Neuronal stem cell (in vitro differentiated cells): Measurements from ENCODE around the gene PPP1R3F.
"Not testable (repeated sequence)": the region's sequence is repeated elsewhere in the genome, so short reads cannot be mapped to it uniquely, and the experiment has no call there.

Source experiments
- DNase-seq: peaks from one replicate; pipeline ENCODE4 v3.0.0-alpha.2; 2013; ENCODE audit warnings: low spot score
- H2AFZ ChIP-seq: one replicate; pipeline ENCODE4 v1.6.1; 2013; ENCODE audit warnings: mild to moderate bottlenecking, low read length, inconsistent platforms
- H2AK5ac ChIP-seq: 2 replicates; pipeline ENCODE4 v1.6.1; 2013; ENCODE audit warnings: low read depth, mild to moderate bottlenecking, inconsistent platforms, low read length, moderate library complexity, mixed read lengths
- H2BK120ac ChIP-seq: 2 replicates; pipeline ENCODE4 v1.6.1; 2013; ENCODE audit warnings: low read depth, mild to moderate bottlenecking, inconsistent platforms, low read length, moderate library complexity, mixed read lengths
- H2BK12ac ChIP-seq: one replicate; pipeline ENCODE4 v1.6.1; 2013; ENCODE audit warnings: low read length, inconsistent platforms
- H2BK15ac ChIP-seq: 2 replicates; pipeline ENCODE4 v1.6.1; 2013; ENCODE audit warnings: mild to moderate bottlenecking, low read length, inconsistent platforms, mixed read lengths
- H2BK5ac ChIP-seq: one replicate; pipeline ENCODE4 v1.6.1; 2013; ENCODE audit warnings: inconsistent platforms, mild to moderate bottlenecking, low read length, moderate library complexity
- H3K14ac ChIP-seq: one replicate; pipeline ENCODE4 v1.6.1; 2013; ENCODE audit warnings: low read length, inconsistent platforms
- H3K18ac ChIP-seq: 2 replicates; pipeline ENCODE4 v1.6.1; 2013; ENCODE audit warnings: low read length, inconsistent platforms
- H3K23ac ChIP-seq: 2 replicates; pipeline ENCODE4 v1.6.1; 2013; ENCODE audit warnings: low read depth, mild to moderate bottlenecking, mixed read lengths, low read length, inconsistent platforms; ENCODE audit not compliant: poor library complexity
- H3K27ac ChIP-seq: replicated peaks from 3 replicates; pipeline ENCODE4 v1.5.1; 2013; ENCODE audit warnings: low read length, inconsistent platforms
- H3K27me3 ChIP-seq, 3 experiments: 2 replicates each; pipeline ENCODE4 v1.6.1; 2013; ENCODE audit warnings: low read length in 3 of 3, mild to moderate bottlenecking in 2 of 3, inconsistent platforms in 1 of 3, low read depth in 1 of 3, mixed read lengths in 1 of 3, moderate library complexity in 1 of 3; ENCODE audit not compliant: control insufficient read depth in 3 of 3, insufficient read depth in 3 of 3
- H3K36me3 ChIP-seq, 2 donors: replicated peaks in 1 of 2; 2 replicates each; pipeline ENCODE4 v1.6.1; 2013; ENCODE audit warnings: low read length in 2 of 2; ENCODE audit not compliant: control insufficient read depth in 2 of 2, insufficient read depth in 2 of 2
- H3K4ac ChIP-seq: 2 replicates; pipeline ENCODE4 v1.6.1; 2013; ENCODE audit warnings: inconsistent platforms, mild to moderate bottlenecking, low read length, moderate library complexity
- H3K4me1 ChIP-seq, 2 donors: 1 replicate in 1 of 2; 2 replicates in 1 of 2; pipeline ENCODE4 v1.6.1; 2013; ENCODE audit warnings: low read length in 2 of 2, low read depth in 1 of 2; ENCODE audit not compliant: control insufficient read depth in 2 of 2, insufficient read depth in 1 of 2
- H3K4me2 ChIP-seq: one replicate; pipeline ENCODE4 v1.6.1; 2013; ENCODE audit warnings: mild to moderate bottlenecking, low read length, inconsistent platforms; ENCODE audit not compliant: insufficient read depth, poor library complexity, severe bottlenecking
- H3K4me3 ChIP-seq, 2 donors: 2 replicates each; pipeline ENCODE4 v1.5.1; 2013; ENCODE audit warnings: low read length in 2 of 2, mild to moderate bottlenecking in 2 of 2, inconsistent platforms in 1 of 2, moderate library complexity in 1 of 2
- H3K79me1 ChIP-seq: one replicate; pipeline ENCODE4 v1.6.1; 2013; ENCODE audit warnings: low read depth, mild to moderate bottlenecking, inconsistent platforms, low read length, moderate library complexity
- H3K9ac ChIP-seq: one replicate; pipeline ENCODE4 v1.6.1; 2013; ENCODE audit warnings: mild to moderate bottlenecking, low read depth, low read length, inconsistent platforms; ENCODE audit not compliant: poor library complexity
- H3K9me3 ChIP-seq, 2 donors: replicated peaks in 1 of 2; 2 replicates each; pipeline versions ENCODE3 to v1.6.1; 2013; ENCODE audit warnings: low read length in 2 of 2, mild to moderate bottlenecking in 2 of 2, inconsistent platforms in 1 of 2, low read depth in 1 of 2, mixed read lengths in 1 of 2, moderate library complexity in 1 of 2; ENCODE audit not compliant: control insufficient read depth in 2 of 2, insufficient read depth in 1 of 2
- H4K8ac ChIP-seq: one replicate; pipeline ENCODE4 v1.6.1; 2013; ENCODE audit warnings: low read depth, mild to moderate bottlenecking, inconsistent platforms, low read length, moderate library complexity
- H4K91ac ChIP-seq: one replicate; pipeline ENCODE4 v1.6.1; 2013; ENCODE audit warnings: low read length, low read depth, mild to moderate bottlenecking, inconsistent platforms; ENCODE audit not compliant: poor library complexity
- WGBS, 2 donors: extraction: QIAGEN DNeasy Blood & Tissue Kit; methylation state at CpG; one replicate each; pipeline ENCODE4 v1.1.7; 2013; ENCODE audit warnings: missing lambda C conversion rate in 2 of 2, mixed read lengths in 1 of 2; ENCODE audit not compliant: insufficient read length in 2 of 2, insufficient replicate concordance in 1 of 2; ENCODE audit errors: extremely low coverage in 2 of 2; 5-methylcytosine and 5-hydroxymethylcytosine counted together

PPP1R3F gene

DNA sequence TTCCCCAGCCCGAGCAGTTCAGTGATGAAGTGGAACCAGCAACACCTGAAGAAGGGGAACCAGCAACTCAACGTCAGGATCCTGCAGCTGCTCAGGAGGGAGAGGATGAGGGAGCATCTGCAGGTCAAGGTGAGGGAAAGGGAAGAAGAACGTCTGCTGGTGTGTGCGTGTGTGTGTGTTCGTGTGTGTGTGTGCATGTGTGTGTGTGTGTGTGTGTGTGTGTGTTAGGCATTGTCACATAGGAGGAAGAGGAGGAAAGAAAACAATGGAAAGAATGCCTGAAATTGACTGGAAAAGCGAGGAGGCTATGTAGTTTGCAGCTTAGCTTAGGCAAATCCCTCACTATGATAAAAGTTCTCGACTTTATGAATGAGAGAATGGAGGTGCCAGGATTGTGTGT lies 54.1 kb downstream of the PPP1R3F start:
- WGBS, 2 donors, result no CpG with 5 or more reads among the region's 7 CpGs
- H3K4me1 ChIP-seq, H3K14ac ChIP-seq, H3K4me3 ChIP-seq, H4K91ac ChIP-seq, H3K27ac ChIP-seq, H3K4me2 ChIP-seq, H4K8ac ChIP-seq, H3K36me3 ChIP-seq, H3K9ac ChIP-seq, H2BK5ac ChIP-seq, H2BK15ac ChIP-seq, DNase-seq, H3K18ac ChIP-seq, H3K23ac ChIP-seq, H3K4ac ChIP-seq, H3K79me1 ChIP-seq, H3K27me3 ChIP-seq, H2BK12ac ChIP-seq, H2BK120ac ChIP-seq, H2AFZ ChIP-seq, H2AK5ac ChIP-seq, H3K9me3 ChIP-seq: not testable (repeated sequence)

DNA sequence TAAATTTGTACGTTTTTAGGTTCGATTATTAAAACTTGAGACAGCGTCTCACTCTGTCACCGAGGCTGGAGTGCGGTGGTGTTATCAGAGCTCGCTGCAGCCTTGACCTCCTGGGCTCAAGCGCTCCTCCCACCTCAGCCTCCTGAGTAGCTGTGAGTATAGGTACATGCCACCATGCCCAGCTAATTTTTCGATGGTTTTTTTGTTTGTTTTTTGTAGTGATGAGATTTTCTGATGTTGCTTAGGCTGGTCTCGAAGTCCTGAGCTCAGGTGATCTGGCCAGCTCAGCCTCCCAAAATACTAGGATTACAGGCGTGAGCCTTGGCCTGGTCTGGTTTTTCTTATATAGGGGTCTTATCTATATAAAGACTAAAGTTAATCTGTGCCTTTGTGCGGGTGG lies 60.8 kb downstream of the PPP1R3F start:
- H2BK120ac ChIP-seq, H3K9me3 ChIP-seq, H3K27me3 ChIP-seq, H2AFZ ChIP-seq, H3K4me2 ChIP-seq, H3K27ac ChIP-seq, H3K4ac ChIP-seq, H2BK15ac ChIP-seq, H2AK5ac ChIP-seq, H3K4me3 ChIP-seq, H2BK5ac ChIP-seq, H3K14ac ChIP-seq, H4K8ac ChIP-seq, H3K18ac ChIP-seq, H2BK12ac ChIP-seq, DNase-seq, H4K91ac ChIP-seq, H3K36me3 ChIP-seq, H3K4me1 ChIP-seq, H3K9ac ChIP-seq, H3K23ac ChIP-seq, H3K79me1 ChIP-seq: not testable (repeated sequence)
- no CpG with 5 or more reads among the region's 11 CpGs for WGBS, 2 donors

DNA sequence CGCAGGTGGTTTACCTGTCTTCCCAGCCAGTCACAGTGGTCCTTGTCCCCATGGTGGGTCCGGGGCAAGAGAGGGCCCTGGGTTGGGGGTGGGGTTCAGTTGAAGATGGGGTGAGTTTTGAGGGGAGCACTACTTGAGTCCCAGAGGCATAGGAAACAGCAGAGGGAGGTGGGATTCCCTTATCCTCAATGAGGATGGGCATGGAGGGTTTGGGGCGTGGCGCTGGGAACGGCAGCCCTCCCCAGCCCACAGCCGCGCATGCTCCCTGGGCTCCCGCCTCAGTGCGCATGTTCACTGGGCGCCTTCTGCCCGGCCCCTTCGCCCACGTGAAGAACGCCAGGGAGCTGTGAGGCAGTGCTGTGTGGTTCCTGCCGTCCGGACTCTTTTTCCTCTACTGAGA lies 61.7 kb downstream of the PPP1R3F start, which contains the start of gene GAGE13:
Gene GAGE13, plus strand, starts transcription at position 301 of the 400 bp plus-strand sequence. CDS start 1,156 bp downstream, outside the sequence.
- not testable (repeated sequence) for H2BK12ac ChIP-seq, H3K79me1 ChIP-seq, H3K23ac ChIP-seq, H4K91ac ChIP-seq, H3K9ac ChIP-seq, H3K27ac ChIP-seq, H3K4me2 ChIP-seq, H3K9me3 ChIP-seq, H3K18ac ChIP-seq, H4K8ac ChIP-seq, H3K4me3 ChIP-seq, H2AK5ac ChIP-seq, H2AFZ ChIP-seq, H3K4ac ChIP-seq, H2BK5ac ChIP-seq, H2BK15ac ChIP-seq, H3K36me3 ChIP-seq, H3K4me1 ChIP-seq, DNase-seq, H3K27me3 ChIP-seq, H2BK120ac ChIP-seq
- peak within 1 kb of the TSS; percentile 56 for H3K14ac ChIP-seq
- WGBS, 2 donors, result no CpG with 5 or more reads among the region's 16 CpGs

DNA sequence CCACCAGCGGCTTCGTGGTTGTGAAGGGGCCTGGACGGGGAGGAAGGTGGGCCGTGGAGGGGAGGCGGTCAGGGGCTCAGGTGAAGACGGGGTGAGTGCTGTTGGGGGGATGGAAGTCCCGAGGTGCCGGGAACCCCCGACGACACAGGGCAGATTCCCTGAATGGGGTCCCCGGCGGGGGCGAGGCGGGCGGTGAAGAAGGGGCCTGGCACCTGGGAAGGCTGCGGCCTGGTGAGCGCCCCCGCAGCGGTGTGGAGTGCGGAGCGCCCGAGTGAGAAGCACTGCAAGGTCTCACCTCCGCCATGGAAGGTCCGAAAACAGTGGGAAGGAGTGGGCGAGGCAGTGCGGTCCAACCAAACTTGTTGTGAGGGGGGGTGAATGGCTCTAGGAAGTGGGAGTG lies 62.2 kb downstream of the PPP1R3F start:
- not testable (repeated sequence) for DNase-seq, H3K23ac ChIP-seq, H4K91ac ChIP-seq, H3K79me1 ChIP-seq, H3K9ac ChIP-seq, H3K36me3 ChIP-seq, H3K4me3 ChIP-seq, H4K8ac ChIP-seq, H3K4ac ChIP-seq, H2BK120ac ChIP-seq, H3K9me3 ChIP-seq, H2AK5ac ChIP-seq, H3K27ac ChIP-seq, H2BK15ac ChIP-seq, H3K4me2 ChIP-seq, H3K18ac ChIP-seq, H3K4me1 ChIP-seq, H2AFZ ChIP-seq, H3K27me3 ChIP-seq, H2BK12ac ChIP-seq, H2BK5ac ChIP-seq
- peak overlapping the region; percentile 56 for H3K14ac ChIP-seq
- no CpG with 5 or more reads among the region's 26 CpGs for WGBS, 2 donors
